GM12878 (cell line): Measurements from ENCODE around the gene RUNX3. TPM values are rescaled to one million over a fixed set of nuclear protein-coding genes. Genes with fewer than 3 reads are reported as not detected.
A peak's percentile ranks its signal among the peaks of the same experiment; 100 is the strongest.

Experiments
- ATF2 ChIP-seq: IDR thresholded peaks from 2 replicates; pipeline ENCODE4 v1.6.1; 2012; ENCODE audit warnings: low read length, inconsistent platforms
- CBX3 ChIP-seq: fragments of 200-600 bp; sonication (generic); IDR thresholded peaks from 2 replicates; pipeline ENCODE4 v1.6.1; 2016; ENCODE audit warnings: low read depth, borderline replicate concordance
- GABPA ChIP-seq: IDR thresholded peaks from 2 replicates; pipeline ENCODE4 v1.6.1; 2014; ENCODE audit warnings: antibody characterized with exemption, low read depth, mild to moderate bottlenecking, inconsistent platforms
- MTA3 ChIP-seq: IDR thresholded peaks from 2 replicates; pipeline ENCODE4 v1.6.1; 2012; ENCODE audit warnings: low read length, inconsistent platforms, borderline replicate concordance
- NFYA ChIP-seq: IDR thresholded peaks from 2 replicates; pipeline ENCODE4 v1.6.1; 2011; ENCODE audit warnings: low read depth, mild to moderate bottlenecking, low read length, improper control_type of control experiment, borderline replicate concordance
- NR2F1 ChIP-seq: fragments of 450-650 bp; conservative IDR thresholded peaks from 2 replicates; pipeline ENCODE4 v1.6.1; 2017; ENCODE audit warnings: mild to moderate bottlenecking
- RELB ChIP-seq: fragments of 450-650 bp; IDR thresholded peaks from 2 replicates; pipeline ENCODE4 v1.6.1; 2017; ENCODE audit warnings: low read depth, mild to moderate bottlenecking, moderate library complexity
- SMAD1 ChIP-seq: fragments of 450-650 bp; IDR thresholded peaks from 2 replicates; pipeline ENCODE4 v1.6.1; 2018; ENCODE audit warnings: mild to moderate bottlenecking, low read depth; ENCODE audit not compliant: partially characterized antibody
- ZBTB4 ChIP-seq: fragments of 450-650 bp; formaldehyde crosslinking; IDR thresholded peaks from 2 replicates; pipeline ENCODE4 v1.4.0; 2022; ENCODE audit warnings: mild to moderate bottlenecking, moderate library complexity
- ZSCAN29 ChIP-seq: fragments of 450-650 bp; IDR thresholded peaks from 2 replicates; pipeline ENCODE4 v1.6.1; 2017; ENCODE audit warnings: mild to moderate bottlenecking, moderate library complexity
- polyA plus RNA-seq, 11 experiments: library from polyadenylated mRNA; depleted of rRNA in 4 of 11; unstranded in 6 of 11; stranded (reverse) in 5 of 11; fragments of >200 nt; fragmentation: Nextera tagmentation in 4 of 11; fragmentation: Illumina TruSeq in 1 of 11; extraction: Ambion mirVana in 4 of 11; extraction: Trizol in 1 of 11; gene quantifications; 1 replicate in 1 of 11; 2 replicates in 10 of 11; pipeline versions ENCODE4 v1.2.1 to v1.2.3, GENCODE V29; 2011 to 2016; ENCODE audit warnings: inconsistent platforms in 2 of 11, missing spikeins in 2 of 11, low read depth in 1 of 11
- total RNA-seq, 4 experiments: library from RNA; depleted of rRNA in 3 of 4; stranded (reverse); fragments of >200 nt in 3 of 4; fragmentation: Illumina TruSeq in 1 of 4; extraction: Trizol in 1 of 4; gene quantifications; 2 replicates each; pipeline versions ENCODE4 v1.2.1 to v1.2.3, GENCODE V29; 2013 to 2021
- TF ChIP-seq, protein P1 (sequence below): fragments of 150-350 bp; IDR thresholded peaks from 2 replicates; pipeline ENCODE4 v1.6.1; 2016; ENCODE audit warnings: low read depth, low read length
- TF ChIP-seq, protein P2 (sequence below): fragments of 150-350 bp; IDR thresholded peaks from 2 replicates; pipeline ENCODE4 v1.6.1; 2014; ENCODE audit warnings: mild to moderate bottlenecking, low read depth, low read length

RUNX3 gene
- total and polyA plus RNA-seq, 10 of the 15 experiments (the other 5 are each of a cell fraction or from before 2014, with no cell fraction given) = 19.0 to 151 (median 31.4) TPM

DNA sequence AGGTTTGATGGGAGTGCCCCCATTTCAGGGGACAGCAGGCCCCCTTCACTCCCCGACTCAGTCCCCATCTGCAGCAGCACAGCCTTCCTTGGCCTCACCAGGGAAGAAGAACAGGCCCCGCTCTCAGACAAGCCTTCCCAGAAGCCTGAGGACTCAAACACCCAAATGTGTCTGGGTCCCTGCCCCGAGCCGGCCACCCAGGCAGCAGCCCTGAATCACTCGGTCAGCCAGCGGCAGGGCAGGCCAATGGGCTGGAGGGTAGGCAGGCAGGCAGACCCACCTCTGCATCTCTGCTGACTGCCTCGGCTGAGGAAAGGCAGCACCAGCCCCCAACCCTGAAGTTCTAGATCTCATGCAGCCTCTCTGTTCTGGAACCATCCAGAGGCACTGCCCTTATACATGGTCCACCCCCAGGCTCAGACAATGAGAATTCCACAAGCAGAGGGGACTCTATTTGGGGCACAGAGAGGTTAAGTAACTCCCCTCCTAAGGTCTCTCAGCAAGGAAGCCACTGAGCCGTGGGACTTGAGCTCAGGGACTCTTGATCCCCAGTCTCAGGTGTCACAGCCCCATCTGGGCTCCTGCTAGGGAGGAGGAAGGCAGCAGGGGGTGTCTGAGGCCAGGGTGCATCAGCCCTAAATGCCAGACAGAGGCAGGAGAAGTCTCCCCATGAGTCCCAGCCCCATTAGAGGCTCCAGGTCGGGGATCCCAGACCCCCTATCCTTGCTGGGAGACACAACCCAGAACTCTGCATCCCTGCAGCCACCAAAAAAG is 33.2 kb upstream of the RUNX3 start (continued):
- no peak for TF ChIP-seq RELB
- 0 out of 2 replicates have a peak, but pooled peaks have one; percentile 26 for TF ChIP-seq NR2F1
- no peak for TF ChIP-seq MTA3
- no peak for TF ChIP-seq ATF2
- TF ChIP-seq ZBTB4 (CRISPR knock-in tag) = no peak
- TF ChIP-seq GABPA = no peak
- no peak for TF ChIP-seq ZSCAN29
- TF ChIP-seq, protein P1, sequence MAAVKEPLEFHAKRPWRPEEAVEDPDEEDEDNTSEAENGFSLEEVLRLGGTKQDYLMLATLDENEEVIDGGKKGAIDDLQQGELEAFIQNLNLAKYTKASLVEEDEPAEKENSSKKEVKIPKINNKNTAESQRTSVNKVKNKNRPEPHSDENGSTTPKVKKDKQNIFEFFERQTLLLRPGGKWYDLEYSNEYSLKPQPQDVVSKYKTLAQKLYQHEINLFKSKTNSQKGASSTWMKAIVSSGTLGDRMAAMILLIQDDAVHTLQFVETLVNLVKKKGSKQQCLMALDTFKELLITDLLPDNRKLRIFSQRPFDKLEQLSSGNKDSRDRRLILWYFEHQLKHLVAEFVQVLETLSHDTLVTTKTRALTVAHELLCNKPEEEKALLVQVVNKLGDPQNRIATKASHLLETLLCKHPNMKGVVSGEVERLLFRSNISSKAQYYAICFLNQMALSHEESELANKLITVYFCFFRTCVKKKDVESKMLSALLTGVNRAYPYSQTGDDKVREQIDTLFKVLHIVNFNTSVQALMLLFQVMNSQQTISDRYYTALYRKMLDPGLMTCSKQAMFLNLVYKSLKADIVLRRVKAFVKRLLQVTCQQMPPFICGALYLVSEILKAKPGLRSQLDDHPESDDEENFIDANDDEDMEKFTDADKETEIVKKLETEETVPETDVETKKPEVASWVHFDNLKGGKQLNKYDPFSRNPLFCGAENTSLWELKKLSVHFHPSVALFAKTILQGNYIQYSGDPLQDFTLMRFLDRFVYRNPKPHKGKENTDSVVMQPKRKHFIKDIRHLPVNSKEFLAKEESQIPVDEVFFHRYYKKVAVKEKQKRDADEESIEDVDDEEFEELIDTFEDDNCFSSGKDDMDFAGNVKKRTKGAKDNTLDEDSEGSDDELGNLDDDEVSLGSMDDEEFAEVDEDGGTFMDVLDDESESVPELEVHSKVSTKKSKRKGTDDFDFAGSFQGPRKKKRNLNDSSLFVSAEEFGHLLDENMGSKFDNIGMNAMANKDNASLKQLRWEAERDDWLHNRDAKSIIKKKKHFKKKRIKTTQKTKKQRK = no peak
- no peak for TF ChIP-seq CBX3
- TF ChIP-seq NFYA = no peak
- TF ChIP-seq SMAD1 = peak; percentile 43
- TF ChIP-seq, protein P2, sequence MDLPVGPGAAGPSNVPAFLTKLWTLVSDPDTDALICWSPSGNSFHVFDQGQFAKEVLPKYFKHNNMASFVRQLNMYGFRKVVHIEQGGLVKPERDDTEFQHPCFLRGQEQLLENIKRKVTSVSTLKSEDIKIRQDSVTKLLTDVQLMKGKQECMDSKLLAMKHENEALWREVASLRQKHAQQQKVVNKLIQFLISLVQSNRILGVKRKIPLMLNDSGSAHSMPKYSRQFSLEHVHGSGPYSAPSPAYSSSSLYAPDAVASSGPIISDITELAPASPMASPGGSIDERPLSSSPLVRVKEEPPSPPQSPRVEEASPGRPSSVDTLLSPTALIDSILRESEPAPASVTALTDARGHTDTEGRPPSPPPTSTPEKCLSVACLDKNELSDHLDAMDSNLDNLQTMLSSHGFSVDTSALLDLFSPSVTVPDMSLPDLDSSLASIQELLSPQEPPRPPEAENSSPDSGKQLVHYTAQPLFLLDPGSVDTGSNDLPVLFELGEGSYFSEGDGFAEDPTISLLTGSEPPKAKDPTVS = 0 out of 2 replicates have a peak, but pooled peaks have one; percentile 56
